ENCODE results near the gene GLCCI1.

Gene GLCCI1

GRCh38 chr7:7953806-7954205 is 14.8 kb upstream of the GLCCI1 start:
- Histone ChIP-seq H3K79me2 (ENCODE audit: control insufficient read depth, insufficient read depth, low read length) (no peaks in the 10 kb centered on the region), H3K4me1 (ENCODE audit: control insufficient read depth, low read depth, low read length) (no peaks in the 10 kb centered on the region), H2AK5ac (ENCODE audit: low read length) (no peak overlapping the region), H2BK120ac (ENCODE audit: low read depth, low read length) (no peak overlapping the region), H3K23ac (ENCODE audit: low read length) (no peak overlapping the region), H3K36me3 (ENCODE audit: control insufficient read depth, insufficient read depth, low read length) (no peaks in the 10 kb centered on the region), H3K4ac (ENCODE audit: low read depth, low read length) (no peak overlapping the region), H4K5ac (ENCODE audit: low read length) (no peak overlapping the region), H2BK5ac (ENCODE audit: low read length) (no peak overlapping the region), H3K79me1 (ENCODE audit: low read length) (no peaks in the 10 kb centered on the region), H3K4me2 (ENCODE audit: low read length) (no peak overlapping the region), H3K4me3 (ENCODE audit: low read length) (no peak overlapping the region), H3K18ac (ENCODE audit: low read length) (no peak overlapping the region), H3K27me3 (ENCODE audit: insufficient read depth, low read length, poor library complexity) (no peaks in the 10 kb centered on the region), H3K56ac (ENCODE audit: low read length) (no peak overlapping the region), H3K27ac (ENCODE audit: low read depth, low read length) (no peak overlapping the region), H2BK15ac (replicated peaks; ENCODE audit: low read depth) (no peak overlapping the region), H4K8ac (ENCODE audit: low read depth, low read length) (no peak overlapping the region), H3K9ac (ENCODE audit: low read length) (no peak overlapping the region)
- DNase-seq = no peak

- DNase-seq = no peak
These were observed 12.0 kb upstream of the GLCCI1 start for GRCh38 chr7:7956531-7957128.

GRCh38 chr7:7957513-7957912 is 11.1 kb upstream of the GLCCI1 start:
- Histone ChIP-seq H3K79me2 (ENCODE audit: control insufficient read depth, insufficient read depth, low read length) (no peaks in the 10 kb centered on the region), H3K79me1 (ENCODE audit: low read length) (no peaks in the 10 kb centered on the region), H4K5ac (ENCODE audit: low read length) (no peak overlapping the region), H3K27me3 (ENCODE audit: insufficient read depth, low read length, poor library complexity) (no peaks in the 10 kb centered on the region), H3K4me1 (ENCODE audit: control insufficient read depth, low read depth, low read length) (no peaks in the 10 kb centered on the region), H2BK120ac (ENCODE audit: low read depth, low read length) (no peak overlapping the region), H3K56ac (ENCODE audit: low read length) (no peak overlapping the region), H2AK5ac (ENCODE audit: low read length) (no peak overlapping the region), H3K27ac (ENCODE audit: low read depth, low read length) (no peak overlapping the region), H3K23ac (ENCODE audit: low read length) (no peak overlapping the region), H3K36me3 (ENCODE audit: control insufficient read depth, insufficient read depth, low read length) (no peaks in the 10 kb centered on the region), H3K9ac (ENCODE audit: low read length) (no peak overlapping the region), H3K4me2 (ENCODE audit: low read length) (no peak overlapping the region), H3K18ac (ENCODE audit: low read length) (no peak overlapping the region), H3K4me3 (ENCODE audit: low read length) (no peak overlapping the region), H4K8ac (ENCODE audit: low read depth, low read length) (no peak overlapping the region), H2BK5ac (ENCODE audit: low read length) (no peak overlapping the region), H3K4ac (ENCODE audit: low read depth, low read length) (no peak overlapping the region), H2BK15ac (replicated peaks; ENCODE audit: low read depth) (no peak overlapping the region)
- DNase-seq = no peak
- WGBS (ENCODE audit: extremely low coverage, insufficient coverage, low lambda C conversion rate) = no CpG with 5 or more reads among the region's 2 CpGs

More at GRCh38 chr7:7956531-7957128, 12.0 kb upstream of the GLCCI1 start:
- H3K27ac ChIP-seq (ENCODE audit: low read depth, low read length) = no peak overlapping the region
- WGBS (ENCODE audit: extremely low coverage, insufficient coverage, low lambda C conversion rate) = no CpG with 5 or more reads among the region's 3 CpGs
- no peak overlapping the region for H4K8ac ChIP-seq (ENCODE audit: low read depth, low read length)
- H3K4ac ChIP-seq (ENCODE audit: low read depth, low read length) = no peak overlapping the region
- no peak overlapping the region for H2BK120ac ChIP-seq (ENCODE audit: low read depth, low read length)
- H3K79me2 ChIP-seq (ENCODE audit: control insufficient read depth, insufficient read depth, low read length) = no peaks in the 10 kb centered on the region
- H3K27me3 ChIP-seq (ENCODE audit: insufficient read depth, low read length, poor library complexity) = no peaks in the 10 kb centered on the region
- H3K18ac ChIP-seq (ENCODE audit: low read length) = no peak overlapping the region
- no peaks in the 10 kb centered on the region for H3K79me1 ChIP-seq (ENCODE audit: low read length)
- H3K4me2 ChIP-seq (ENCODE audit: low read length) = no peak overlapping the region
- no peak overlapping the region for H3K9ac ChIP-seq (ENCODE audit: low read length)
- no peak overlapping the region for H4K5ac ChIP-seq (ENCODE audit: low read length)
- H3K36me3 ChIP-seq (ENCODE audit: control insufficient read depth, insufficient read depth, low read length) = no peaks in the 10 kb centered on the region
- no peak overlapping the region for H3K4me3 ChIP-seq (ENCODE audit: low read length)
- no peak overlapping the region for H2BK15ac ChIP-seq (replicated peaks; ENCODE audit: low read depth)
- no peak overlapping the region for H2BK5ac ChIP-seq (ENCODE audit: low read length)
- no peak overlapping the region for H2AK5ac ChIP-seq (ENCODE audit: low read length)
- no peak overlapping the region for H3K56ac ChIP-seq (ENCODE audit: low read length)
- H3K4me1 ChIP-seq (ENCODE audit: control insufficient read depth, low read depth, low read length) = no peaks in the 10 kb centered on the region
- H3K23ac ChIP-seq (ENCODE audit: low read length) = no peak overlapping the region

- no peak overlapping the region for H3K27ac ChIP-seq (ENCODE audit: low read depth, low read length)
- no peak overlapping the region for H3K18ac ChIP-seq (ENCODE audit: low read length)
- no peak overlapping the region for H4K8ac ChIP-seq (ENCODE audit: low read depth, low read length)
- H3K4ac ChIP-seq (ENCODE audit: low read depth, low read length) = no peak overlapping the region
- H3K79me2 ChIP-seq (ENCODE audit: control insufficient read depth, insufficient read depth, low read length) = no peaks in the 10 kb centered on the region
- no peak overlapping the region for H3K4me2 ChIP-seq (ENCODE audit: low read length)
- no peaks in the 10 kb centered on the region for H3K4me1 ChIP-seq (ENCODE audit: control insufficient read depth, low read depth, low read length)
- H2BK5ac ChIP-seq (ENCODE audit: low read length) = no peak overlapping the region
- no peak overlapping the region for H3K9ac ChIP-seq (ENCODE audit: low read length)
- no peak overlapping the region for H2AK5ac ChIP-seq (ENCODE audit: low read length)
- H2BK15ac ChIP-seq (replicated peaks; ENCODE audit: low read depth) = no peak overlapping the region
- no peak overlapping the region for H2BK120ac ChIP-seq (ENCODE audit: low read depth, low read length)
- DNase-seq = no peak
- no peaks in the 10 kb centered on the region for H3K79me1 ChIP-seq (ENCODE audit: low read length)
- no peaks in the 10 kb centered on the region for H3K36me3 ChIP-seq (ENCODE audit: control insufficient read depth, insufficient read depth, low read length)
- WGBS (ENCODE audit: extremely low coverage, insufficient coverage, low lambda C conversion rate) = no CpG with 5 or more reads among the region's 4 CpGs
- no peak overlapping the region for H3K4me3 ChIP-seq (ENCODE audit: low read length)
- no peak overlapping the region for H3K23ac ChIP-seq (ENCODE audit: low read length)
- H3K27me3 ChIP-seq (ENCODE audit: insufficient read depth, low read length, poor library complexity) = no peaks in the 10 kb centered on the region
- H4K5ac ChIP-seq (ENCODE audit: low read length) = no peak overlapping the region
- no peak overlapping the region for H3K56ac ChIP-seq (ENCODE audit: low read length)
These were observed 8.5 kb upstream of the GLCCI1 start for GRCh38 chr7:7959979-7960670.

- Histone ChIP-seq H2AK5ac (ENCODE audit: low read length) (no peak overlapping the region), H3K4me2 (ENCODE audit: low read length) (no peak overlapping the region), H3K27ac (ENCODE audit: low read depth, low read length) (no peak overlapping the region), H4K5ac (ENCODE audit: low read length) (no peak overlapping the region), H2BK120ac (ENCODE audit: low read depth, low read length) (no peak overlapping the region), H3K23ac (ENCODE audit: low read length) (no peak overlapping the region), H2BK5ac (ENCODE audit: low read length) (no peak overlapping the region), H3K4me3 (ENCODE audit: low read length) (no peak overlapping the region), H2BK15ac (replicated peaks; ENCODE audit: low read depth) (no peak overlapping the region), H3K9ac (ENCODE audit: low read length) (no peak overlapping the region), H3K79me2 (ENCODE audit: control insufficient read depth, insufficient read depth, low read length) (no peaks in the 10 kb centered on the region), H3K4me1 (ENCODE audit: control insufficient read depth, low read depth, low read length) (no peaks in the 10 kb centered on the region), H3K79me1 (ENCODE audit: low read length) (no peaks in the 10 kb centered on the region), H3K56ac (ENCODE audit: low read length) (no peak overlapping the region), H3K27me3 (ENCODE audit: insufficient read depth, low read length, poor library complexity) (no peaks in the 10 kb centered on the region), H3K36me3 (ENCODE audit: control insufficient read depth, insufficient read depth, low read length) (no peaks in the 10 kb centered on the region), H3K18ac (ENCODE audit: low read length) (no peak overlapping the region), H4K8ac (ENCODE audit: low read depth, low read length) (no peak overlapping the region), H3K4ac (ENCODE audit: low read depth, low read length) (no peak overlapping the region)
- DNase-seq = no peak
- 100% methylated on average over 1 of the region's 3 CpGs for WGBS (ENCODE audit: extremely low coverage, insufficient coverage, low lambda C conversion rate)
These were observed 5.7 kb upstream of the GLCCI1 start for GRCh38 chr7:7962851-7963250.

GRCh38 chr7:7964250-7964649 is 4.3 kb upstream of the GLCCI1 start:
- H3K18ac ChIP-seq (ENCODE audit: low read length) = no peak overlapping the region
- no CpG with 5 or more reads among the region's 2 CpGs for WGBS (ENCODE audit: extremely low coverage, insufficient coverage, low lambda C conversion rate)
- no peak overlapping the region for H3K23ac ChIP-seq (ENCODE audit: low read length)
- no peak for DNase-seq
- H3K56ac ChIP-seq (ENCODE audit: low read length) = no peak overlapping the region
- H2AK5ac ChIP-seq (ENCODE audit: low read length) = no peak overlapping the region
- no peaks in the 10 kb centered on the region for H3K36me3 ChIP-seq (ENCODE audit: control insufficient read depth, insufficient read depth, low read length)
- H4K8ac ChIP-seq (ENCODE audit: low read depth, low read length) = no peak overlapping the region
- no peak overlapping the region for H2BK5ac ChIP-seq (ENCODE audit: low read length)
- no peaks in the 10 kb centered on the region for H3K4me1 ChIP-seq (ENCODE audit: control insufficient read depth, low read depth, low read length)
- H2BK15ac ChIP-seq (replicated peaks; ENCODE audit: low read depth) = no peak overlapping the region
- H3K4ac ChIP-seq (ENCODE audit: low read depth, low read length) = no peak overlapping the region
- H3K4me2 ChIP-seq (ENCODE audit: low read length) = no peak overlapping the region
- no peaks in the 10 kb centered on the region for H3K79me1 ChIP-seq (ENCODE audit: low read length)
- H4K5ac ChIP-seq (ENCODE audit: low read length) = no peak overlapping the region
- H3K79me2 ChIP-seq (ENCODE audit: control insufficient read depth, insufficient read depth, low read length) = no peaks in the 10 kb centered on the region
- no peaks in the 10 kb centered on the region for H3K27me3 ChIP-seq (ENCODE audit: insufficient read depth, low read length, poor library complexity)
- no peak overlapping the region for H3K27ac ChIP-seq (ENCODE audit: low read depth, low read length)
- no peak overlapping the region for H3K4me3 ChIP-seq (ENCODE audit: low read length)
- H3K9ac ChIP-seq (ENCODE audit: low read length) = no peak overlapping the region
- H2BK120ac ChIP-seq (ENCODE audit: low read depth, low read length) = no peak overlapping the region

Measured in mesendoderm (in vitro differentiated cells).